Ascending aorta (tissue), 2 donors: ENCODE data around the gene ZNF652. TPM values are rescaled to one million over a fixed set of nuclear protein-coding genes. Genes with fewer than 3 reads are reported as not detected.
"Not testable (repeated sequence)": the region's sequence is repeated elsewhere in the genome, so short reads cannot be mapped to it uniquely, and the experiment has no call there.

Source experiments
- DNase-seq, 2 donors: peaks; one replicate each; pipeline ENCODE4 v3.0.0-alpha.2; 2019; ENCODE audit warnings: low spot score in 2 of 2
- H3K27ac ChIP-seq, 2 donors: fragments of 200-600 bp; sonication (generic); one replicate each; pipeline ENCODE4 v1.5.1; 2016 to 2017; ENCODE audit warnings: mild to moderate bottlenecking in 1 of 2
- H3K27me3 ChIP-seq: fragments of 200-600 bp; sonication (generic); one replicate; pipeline ENCODE4 v1.5.1; 2017
- H3K36me3 ChIP-seq, 2 donors: fragments of 200-600 bp; sonication (generic); one replicate each; pipeline ENCODE4 v1.5.1; 2016
- H3K4me1 ChIP-seq, 2 donors: fragments of 200-600 bp; sonication (generic); one replicate each; pipeline ENCODE4 v1.5.1; 2016 to 2017; ENCODE audit warnings: mild to moderate bottlenecking in 1 of 2
- H3K4me3 ChIP-seq, 2 donors: fragments of 200-600 bp; sonication (generic); one replicate each; pipeline ENCODE4 v1.5.1; 2016 to 2017; ENCODE audit warnings: mild to moderate bottlenecking in 1 of 2
- H3K9me3 ChIP-seq, 2 donors: fragments of 200-600 bp; sonication (generic); one replicate each; pipeline ENCODE4 v1.5.1; 2016
- CTCF ChIP-seq, 3 experiments: fragments of 200-600 bp in 2 of 3; fragments of 450-650 bp in 1 of 3; sonication (generic) in 2 of 3; IDR thresholded peaks; one replicate each; pipeline ENCODE4 v1.5.1; 2016 to 2019; ENCODE audit warnings: antibody characterized with exemption in 3 of 3, mild to moderate bottlenecking in 1 of 3, moderate library complexity in 1 of 3
- intact Hi-C: fragments of 100-400 bp; cut with DNase I; formaldehyde crosslinking; loops from one replicate; pipeline ENCODE4 v1.15.1; 2023
- total RNA-seq: library from RNA; depleted of rRNA; stranded (reverse); fragments of >200 nt; gene quantifications from one replicate; pipeline ENCODE4 v1.1.0, GENCODE V29; 2016

ZNF652 gene
- total RNA-seq, 1 donor from 2014 or later: 13.5 TPM

DNA sequence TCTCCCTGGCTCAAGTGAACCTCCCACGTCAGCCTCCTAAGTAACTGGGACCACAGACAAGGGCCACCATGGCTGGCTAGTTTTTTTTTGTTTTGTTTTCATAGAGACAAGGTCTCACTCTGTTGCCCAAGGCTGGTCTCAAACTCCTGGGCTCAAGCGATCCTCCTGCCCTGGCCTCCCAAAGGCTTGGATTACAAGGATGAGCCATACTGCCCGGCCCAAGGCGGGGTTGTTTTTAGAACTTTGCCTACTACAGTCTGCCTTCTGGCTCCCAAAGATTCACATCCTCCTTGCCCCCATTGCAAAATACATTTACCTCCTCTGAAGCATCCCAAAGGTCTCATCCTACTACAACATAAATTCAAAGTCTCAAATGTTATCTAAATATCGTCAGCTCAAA lies 82.0 kb downstream of the ZNF652 start:
- TF ChIP-seq CTCF (IDR thresholded peaks at IDR 0.05): no peak
- H3K27ac ChIP-seq: no peak overlapping the region
- DNase-seq: no peak
- intact Hi-C loops: no loop called here
- H3K9me3 ChIP-seq: no peaks in the 10 kb centered on the region
- no peaks in the 10 kb centered on the region for H3K27me3 ChIP-seq
- H3K4me3 ChIP-seq: no peak overlapping the region
- H3K4me1 ChIP-seq: no peaks in the 10 kb centered on the region
- no peaks in the 10 kb centered on the region for H3K36me3 ChIP-seq

DNA sequence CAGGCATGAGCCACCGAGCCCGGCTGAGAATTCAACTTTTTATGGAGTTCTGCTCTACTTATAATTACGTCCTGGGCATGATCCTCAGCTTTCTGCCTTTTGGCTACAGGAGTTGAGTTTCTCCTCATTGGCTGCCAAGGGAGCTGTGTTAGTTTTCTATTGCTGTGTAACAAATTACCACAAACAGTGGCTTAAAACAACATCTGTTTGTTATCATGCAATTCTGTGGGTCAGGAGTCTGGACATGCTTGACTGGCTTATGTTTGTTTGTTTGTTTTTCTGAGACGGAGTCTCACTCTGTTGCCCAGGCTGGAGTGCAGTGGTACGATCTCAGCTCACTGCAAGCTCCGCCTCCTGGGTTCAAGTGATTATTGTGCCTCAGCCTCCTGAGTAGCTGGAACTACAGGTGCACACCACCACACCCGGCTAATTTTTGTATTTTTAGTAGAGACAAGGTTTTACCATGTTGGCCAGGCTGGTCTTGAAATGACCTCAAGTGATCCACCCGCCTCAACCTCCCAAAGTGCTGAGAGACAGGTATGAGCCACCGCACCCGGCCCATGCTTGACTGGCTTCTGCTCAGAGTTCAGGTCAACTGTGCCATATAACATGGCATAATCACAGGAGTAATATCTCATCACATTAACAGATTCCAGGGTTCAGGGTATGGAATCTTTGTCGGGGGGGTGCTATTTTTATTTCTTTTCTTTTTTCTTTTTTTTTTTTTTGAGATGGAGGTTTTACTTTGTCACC lies 82.6 kb downstream of the ZNF652 start:
- H3K4me3 ChIP-seq, DNase-seq, intact Hi-C loops, H3K4me1 ChIP-seq, H3K27ac ChIP-seq, H3K27me3 ChIP-seq, H3K9me3 ChIP-seq, H3K36me3 ChIP-seq: not testable (repeated sequence)

- H3K36me3 ChIP-seq: no peaks in the 10 kb centered on the region
- H3K27me3 ChIP-seq: no peaks in the 10 kb centered on the region
- H3K4me1 ChIP-seq: no peaks in the 10 kb centered on the region
- no peak for DNase-seq
- no peaks in the 10 kb centered on the region for H3K9me3 ChIP-seq
- no peak overlapping the region for H3K27ac ChIP-seq
- intact Hi-C loops: no loop called here
- no peak for TF ChIP-seq CTCF (IDR thresholded peaks at IDR 0.05)
- no peak overlapping the region for H3K4me3 ChIP-seq
These were observed 84.0 kb downstream of the ZNF652 start for GRCh38 chr17:49278076-49278475.

DNA sequence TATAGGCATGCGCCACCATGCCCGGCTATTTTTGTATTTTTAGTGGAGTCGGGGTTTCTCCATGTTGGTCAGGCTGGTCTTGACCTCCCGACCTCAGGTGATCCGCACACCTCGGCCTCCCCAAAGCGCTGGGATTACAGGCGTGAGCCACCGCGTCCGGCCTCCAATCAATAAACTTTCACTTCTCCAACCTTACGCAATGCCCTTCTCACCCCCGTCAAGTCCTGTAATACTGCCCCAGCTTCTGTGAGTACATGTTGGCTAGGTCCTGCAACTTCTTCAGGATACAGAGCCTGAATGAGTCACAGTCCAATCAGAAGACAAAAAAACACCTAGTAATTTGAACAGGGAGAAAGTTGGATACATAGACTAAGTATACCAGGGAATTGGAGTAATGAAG lies 84.4 kb downstream of the ZNF652 start:
- no peak for TF ChIP-seq CTCF (IDR thresholded peaks at IDR 0.05)
- Histone ChIP-seq H3K9me3 (no peaks in the 10 kb centered on the region), H3K36me3 (no peaks in the 10 kb centered on the region), H3K27ac (no peak overlapping the region), H3K27me3 (no peaks in the 10 kb centered on the region), H3K4me1 (no peaks in the 10 kb centered on the region), H3K4me3 (no peak overlapping the region)
- intact Hi-C loops: no loop called here
- DNase-seq: no peak

- H3K27me3 ChIP-seq, H3K27ac ChIP-seq, H3K9me3 ChIP-seq, H3K4me3 ChIP-seq, intact Hi-C loops, H3K4me1 ChIP-seq, H3K36me3 ChIP-seq: not testable (repeated sequence)
- peak in 1 of 2 donors; percentile 30 for DNase-seq
These were observed 86.1 kb downstream of the ZNF652 start for GRCh38 chr17:49275981-49276380.

GRCh38 chr17:49269356-49269755 lies 92.7 kb downstream of the ZNF652 start:
- no peaks in the 10 kb centered on the region for H3K4me1 ChIP-seq
- no peak for DNase-seq
- H3K27ac ChIP-seq: no peak overlapping the region
- H3K9me3 ChIP-seq: no peaks in the 10 kb centered on the region
- intact Hi-C loops: no loop called here
- H3K36me3 ChIP-seq: no peaks in the 10 kb centered on the region
- TF ChIP-seq CTCF (IDR thresholded peaks at IDR 0.05): no peak
- no peak overlapping the region for H3K4me3 ChIP-seq
- H3K27me3 ChIP-seq: no peaks in the 10 kb centered on the region

- Histone ChIP-seq H3K27me3 (no peaks in the 10 kb centered on the region), H3K9me3 (no peaks in the 10 kb centered on the region), H3K4me1 (no peaks in the 10 kb centered on the region), H3K36me3 (no peaks in the 10 kb centered on the region), H3K27ac (no peak overlapping the region), H3K4me3 (no peak overlapping the region)
- no peak for DNase-seq
- intact Hi-C loops: no loop called here
- no peak for TF ChIP-seq CTCF (IDR thresholded peaks at IDR 0.05)
These were observed 94.1 kb downstream of the ZNF652 start for GRCh38 chr17:49267912-49268311.
